HT-29 (cell line): ENCODE results near the gene ETFA. TPM values are rescaled to one million over a fixed set of nuclear protein-coding genes. Genes with fewer than 3 reads are reported as not detected.
A peak's percentile ranks its signal among the peaks of the same experiment; 100 is the strongest.

Experiments used
- DNase-seq: peaks from one replicate; pipeline ENCODE4 v3.0.0-alpha.2; 2015; ENCODE audit warnings: low spot score
- total RNA-seq: library from RNA; depleted of rRNA; stranded (reverse); fragments of >200 nt; shearing (Covaris generic); gene quantifications from 2 replicates; pipeline ENCODE4 v1.2.3, GENCODE V29; 2014

ETFA gene
- total RNA-seq, 1 experiment from 2014 or later, result 157 TPM

DNA sequence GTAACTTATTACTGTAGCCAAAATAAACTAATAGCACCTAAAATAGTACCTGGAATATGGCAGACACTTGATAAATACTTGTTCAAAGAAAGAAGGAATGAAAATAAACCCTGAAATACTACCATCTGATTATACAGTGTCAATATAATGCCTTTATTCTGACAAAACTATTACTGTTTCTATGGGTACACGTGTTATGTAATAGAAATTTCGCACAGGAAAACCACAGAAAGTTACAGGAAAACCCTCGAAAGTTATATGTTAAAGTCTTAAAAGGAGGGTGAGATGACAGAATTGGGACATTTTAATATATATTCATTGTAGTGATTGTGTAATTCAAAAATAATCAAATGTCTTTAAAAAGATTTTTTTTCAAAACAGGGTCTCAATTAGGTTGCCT is 28.8 kb downstream of the ETFA start:
- no peak for DNase-seq

DNA sequence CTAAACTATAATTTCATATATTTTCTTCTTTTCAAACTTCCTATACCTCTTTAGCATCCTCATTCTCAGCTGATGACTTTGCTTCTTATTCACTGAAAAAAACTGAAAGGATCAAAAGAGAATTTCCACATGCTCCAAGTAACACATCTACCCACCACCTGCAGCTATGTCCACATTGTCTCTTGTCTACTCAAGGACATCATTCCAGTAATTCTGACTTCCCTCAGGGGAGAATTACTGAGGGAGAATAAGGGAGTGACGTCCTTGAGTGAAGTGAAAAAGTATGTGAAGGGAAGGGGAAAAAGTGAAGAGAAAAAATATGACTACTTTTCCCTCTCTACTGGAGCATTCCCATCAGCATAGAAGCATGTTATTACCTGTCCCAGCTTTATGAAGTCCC is 32.6 kb downstream of the ETFA start:
- DNase-seq, result no peak

DNA sequence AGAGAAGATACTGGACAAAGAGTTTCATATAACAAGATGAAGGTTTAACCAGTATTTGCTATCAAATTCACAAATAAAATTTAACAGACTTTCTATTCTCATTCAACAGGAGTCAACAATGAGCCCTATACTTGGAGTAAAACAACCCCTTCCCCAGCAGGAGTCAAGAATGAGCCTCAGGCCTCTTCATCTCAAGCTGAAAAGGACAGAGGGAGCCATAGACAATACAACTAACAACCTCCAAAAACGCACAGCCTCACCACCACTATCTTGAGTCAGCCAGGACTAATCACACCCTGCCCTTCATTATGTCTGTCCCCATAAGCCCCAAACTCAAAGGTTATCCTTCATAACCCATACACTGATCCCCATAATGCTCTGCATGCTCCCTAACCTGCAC is 36.4 kb downstream of the ETFA start:
- no peak for DNase-seq

DNA sequence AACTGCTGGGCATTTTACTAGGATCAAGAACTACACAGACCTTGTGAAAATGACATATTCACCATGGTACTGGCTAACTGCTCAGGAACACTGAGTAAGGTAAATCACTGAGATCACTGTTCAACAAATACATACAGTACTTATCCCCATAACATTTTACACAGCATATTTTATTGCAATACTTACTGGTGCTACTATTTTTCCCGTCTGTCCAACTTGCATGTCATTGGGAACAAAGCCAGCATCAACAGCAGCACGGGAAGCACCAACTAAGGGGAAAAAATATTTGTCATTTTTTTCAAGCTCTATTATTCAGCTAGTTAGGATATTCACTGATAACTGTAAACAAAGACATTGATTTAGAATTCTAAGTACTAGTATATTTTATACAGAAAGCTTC is 37.0 kb downstream of the ETFA start:
- DNase-seq, result no peak

DNA sequence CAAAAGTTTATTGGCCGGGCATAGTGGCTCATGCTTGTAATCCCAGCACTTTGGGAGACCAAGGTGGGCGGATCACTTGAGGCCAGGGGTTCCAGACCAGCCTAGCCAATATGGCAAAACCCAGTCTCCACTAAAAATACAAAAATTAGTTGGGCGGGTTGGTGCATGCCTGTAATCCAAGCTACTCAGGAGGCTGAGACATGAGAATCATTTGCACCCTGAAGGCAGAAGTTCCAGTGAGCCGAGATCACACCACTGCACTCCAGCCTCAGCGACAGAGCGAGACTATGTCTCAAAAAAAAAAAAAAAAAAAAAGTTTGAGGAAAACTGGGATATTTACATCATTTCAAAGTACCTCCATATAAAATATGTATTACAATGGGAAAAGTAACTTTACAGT is 40.4 kb downstream of the ETFA start:
- DNase-seq, result no peak

DNA sequence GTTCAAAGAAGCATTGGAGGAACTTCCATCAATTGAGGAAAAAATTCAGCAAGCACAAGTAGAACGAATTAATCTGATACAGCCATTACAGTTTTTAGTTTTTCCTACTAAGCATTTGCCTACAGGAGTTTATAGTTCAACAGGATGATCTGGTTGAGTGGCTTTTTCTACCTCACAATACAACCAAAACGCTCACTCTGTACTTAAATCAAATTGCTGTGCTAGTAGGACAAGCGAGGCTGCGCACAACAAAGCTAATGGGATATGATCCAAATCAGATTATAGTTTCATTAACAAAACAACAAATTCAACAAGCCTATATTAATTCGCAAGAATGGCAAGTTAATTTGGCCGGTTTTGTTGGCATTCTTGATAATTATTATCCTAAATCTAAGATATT is 44.2 kb downstream of the ETFA start:
- DNase-seq, result no peak

DNA sequence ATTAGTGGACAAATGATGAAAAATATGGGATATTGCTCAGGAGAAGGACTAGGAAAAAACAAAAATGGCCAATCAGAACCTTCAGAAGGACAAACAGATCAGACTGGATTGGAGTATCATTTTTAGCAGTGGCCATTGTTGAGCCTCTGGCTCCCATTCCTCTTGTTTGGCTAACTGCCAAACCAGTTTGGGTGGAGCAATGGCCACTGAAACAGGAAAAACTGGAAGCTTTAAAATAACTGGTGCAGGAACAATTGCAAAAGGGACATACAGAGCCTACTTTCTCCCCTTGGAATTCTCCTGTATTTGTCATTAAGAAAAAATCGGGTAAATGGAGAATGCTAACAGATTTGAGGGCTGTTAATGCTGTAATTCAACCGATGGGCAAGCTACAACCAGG is 45.5 kb downstream of the ETFA start:
- peak; percentile 85 for DNase-seq

DNA sequence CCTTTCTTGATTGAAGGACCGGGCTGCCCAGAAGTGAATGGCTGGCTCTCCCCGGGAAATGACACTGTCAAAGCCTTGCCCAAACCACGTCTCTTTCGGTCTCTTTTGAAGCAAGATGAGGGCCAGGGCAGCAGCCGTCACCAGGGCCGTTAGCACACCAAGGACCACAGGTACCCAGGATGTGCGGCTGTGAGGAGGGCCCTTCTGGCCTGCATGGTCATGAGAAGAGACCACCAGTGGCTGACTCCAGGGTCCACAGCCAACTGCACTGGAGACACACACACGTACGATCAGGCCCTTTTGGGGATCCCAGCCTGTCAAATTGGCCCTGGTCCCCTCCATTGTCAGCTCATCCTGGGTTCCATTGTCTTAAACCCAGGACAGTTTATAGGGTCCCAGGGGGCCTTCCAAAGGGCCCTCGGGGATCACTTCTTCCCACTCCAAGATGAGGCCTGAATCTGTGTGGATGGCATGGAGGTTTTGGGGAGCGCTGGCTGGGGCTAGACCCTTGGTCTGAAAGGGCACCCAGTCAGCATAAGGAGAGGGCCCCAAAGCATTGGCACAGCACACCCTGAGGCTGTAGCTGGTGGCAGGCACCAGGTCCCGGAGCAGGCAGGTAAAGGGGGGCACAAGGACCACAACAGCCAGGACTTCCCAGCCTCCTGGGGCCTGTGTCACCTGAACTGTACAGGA is 50.9 kb downstream of the ETFA start:
- no peak for DNase-seq

DNA sequence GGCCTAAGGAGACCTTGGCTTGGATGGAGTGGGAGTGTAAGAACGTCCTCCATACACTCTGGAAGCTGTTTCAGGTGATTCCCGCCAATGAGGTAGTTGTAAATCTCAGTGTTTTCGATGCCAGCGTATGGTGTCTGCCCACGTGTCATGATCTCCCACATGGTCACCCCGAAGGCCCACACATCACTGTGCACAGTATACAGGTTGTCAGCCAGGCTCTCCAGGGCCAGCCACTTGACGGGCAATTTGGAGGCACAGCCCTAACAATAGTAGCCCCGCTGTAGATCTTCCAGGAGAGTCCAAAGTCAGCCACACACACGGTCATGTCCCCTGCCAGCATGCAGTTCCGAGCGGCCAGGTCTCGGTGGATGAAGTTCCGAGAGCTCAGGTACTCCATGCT is 51.9 kb downstream of the ETFA start:
- DNase-seq, result no peak

DNA sequence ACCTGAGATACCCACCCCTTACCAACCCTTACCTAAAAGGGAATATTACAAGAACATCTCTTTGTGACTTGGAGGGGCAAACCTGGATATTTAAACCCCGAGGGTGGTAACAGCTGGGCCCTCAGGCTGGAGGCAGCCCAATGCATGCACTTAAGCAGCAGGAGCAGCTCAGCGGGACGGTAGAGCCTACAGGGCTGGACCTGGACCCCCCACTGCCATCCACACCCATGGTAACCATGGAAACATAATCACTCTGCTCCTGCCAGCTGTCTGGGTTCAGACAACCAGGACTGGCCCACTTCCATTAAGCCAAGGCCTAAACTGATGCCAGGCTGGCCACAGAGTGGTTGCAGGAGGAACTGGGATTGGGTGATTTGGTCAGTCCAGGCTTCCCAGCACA is 52.8 kb downstream of the ETFA start:
- DNase-seq, result no peak

DNA sequence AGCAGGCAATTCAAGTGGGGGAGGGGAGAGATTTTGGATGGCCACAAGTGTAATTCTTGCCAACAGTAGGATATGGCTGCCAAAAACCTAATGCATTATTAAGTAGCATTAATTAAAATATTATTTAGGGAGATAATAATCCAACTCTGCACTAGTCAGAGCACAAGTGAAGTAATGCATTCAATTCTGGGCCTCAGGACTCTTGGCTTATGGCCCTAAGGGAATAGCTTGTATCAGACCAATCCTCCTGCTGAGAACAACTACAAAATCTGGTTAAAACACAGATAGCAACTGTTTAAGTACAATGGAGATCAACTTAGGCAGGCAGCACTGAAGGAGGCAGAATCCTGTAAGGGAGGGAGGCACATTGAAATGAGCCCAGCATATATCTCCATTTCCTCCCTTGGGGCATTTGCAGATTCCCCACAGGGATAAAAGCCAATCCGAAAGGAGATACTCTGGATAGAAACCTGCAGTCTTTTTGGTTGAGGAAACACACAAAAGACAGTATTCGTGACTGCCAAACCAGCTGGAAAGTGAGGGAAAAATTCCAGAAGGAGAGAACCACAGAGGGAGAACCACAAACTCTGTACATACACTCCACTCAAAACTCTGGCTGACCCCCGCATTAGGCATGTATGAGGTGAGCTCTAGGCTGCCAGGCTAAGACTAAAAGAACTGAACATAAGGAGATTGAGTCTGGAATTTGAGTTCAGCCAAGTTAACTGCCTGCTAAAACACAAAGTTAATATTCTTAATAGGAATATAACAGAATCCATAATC is 57.4 kb downstream of the ETFA start:
- DNase-seq, result no peak

DNA sequence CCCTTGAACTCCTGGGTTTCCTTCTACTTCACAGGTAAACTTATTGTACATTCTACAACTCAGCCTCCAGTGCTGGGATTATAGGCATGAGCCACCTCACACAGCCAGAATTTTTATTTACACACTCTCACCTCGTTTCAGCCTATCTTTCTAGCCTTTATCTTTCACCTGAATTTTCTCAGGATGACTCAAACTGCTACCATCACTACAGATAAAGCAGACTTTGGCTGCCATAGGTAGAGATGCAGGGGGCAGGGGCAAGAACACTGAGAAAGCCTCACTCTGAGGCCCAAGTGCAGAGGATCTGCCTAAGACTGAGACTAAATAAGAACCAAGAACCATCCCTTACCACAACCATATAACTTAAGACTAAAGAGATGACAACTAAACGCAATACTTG is 59.0 kb downstream of the ETFA start:
- peak; percentile 9 for DNase-seq

DNA sequence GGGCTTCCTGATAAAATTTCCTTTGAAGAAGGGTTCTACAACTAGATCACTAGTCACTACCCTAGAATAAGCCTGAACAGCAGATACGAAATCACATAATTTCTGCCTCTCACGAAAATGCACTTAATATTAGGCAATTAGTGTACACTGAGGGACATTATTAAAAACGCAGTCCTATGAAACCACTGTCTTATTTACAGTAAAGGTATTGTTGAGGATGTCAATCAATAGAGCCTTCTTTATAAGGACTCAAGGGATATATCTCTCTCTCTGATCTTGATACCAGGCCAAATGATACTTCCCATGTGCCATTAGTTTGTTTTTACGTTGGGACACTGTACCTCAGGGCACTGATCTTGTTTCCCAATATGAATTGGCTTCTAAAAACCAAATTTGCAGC is 59.6 kb downstream of the ETFA start:
- no peak for DNase-seq

DNA sequence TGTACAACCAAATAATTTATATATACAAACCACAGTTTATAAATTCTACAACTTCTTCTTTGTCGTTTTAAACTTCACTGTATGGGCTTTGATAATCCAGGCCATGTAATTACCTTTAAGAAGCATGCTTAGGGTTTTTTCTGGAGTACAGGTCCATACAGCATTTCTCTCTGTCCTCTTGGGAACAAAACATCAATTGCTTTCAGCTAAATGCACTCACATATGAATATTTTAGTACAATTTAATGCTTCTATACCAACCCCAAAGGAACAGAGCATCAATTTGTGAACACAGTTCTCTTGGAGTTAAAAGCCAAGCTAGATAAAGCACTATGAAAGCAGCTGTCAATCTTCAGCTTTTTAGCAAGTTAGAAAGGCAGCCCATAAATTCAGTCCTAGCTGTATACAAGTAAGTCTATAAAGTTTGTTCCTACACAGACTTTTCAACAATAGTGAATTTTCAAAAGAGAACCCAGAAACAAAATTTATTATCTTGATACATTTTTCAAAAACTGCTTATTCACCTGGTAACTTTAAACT is 66.1 kb downstream of the ETFA start:
- no peak for DNase-seq

DNA sequence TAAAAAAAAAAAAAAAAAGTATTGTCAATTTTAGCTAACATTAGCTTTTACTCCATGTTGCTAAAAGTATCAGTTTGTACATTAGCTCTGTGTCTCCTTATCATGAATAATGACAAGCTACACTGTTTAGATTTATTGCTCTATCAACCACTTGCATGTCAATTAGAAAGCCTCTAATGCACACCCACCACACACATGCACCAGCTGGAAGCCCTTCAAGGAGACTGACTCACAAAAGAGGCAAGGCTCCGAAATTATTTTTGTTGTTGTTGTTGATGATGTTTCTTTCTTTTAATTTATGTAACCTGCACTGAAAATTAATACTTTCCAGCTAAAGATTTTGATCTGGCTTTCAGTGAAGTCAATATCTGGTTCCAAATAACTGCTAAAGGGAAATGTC is 71.5 kb downstream of the ETFA start:
- DNase-seq, result no peak

DNA sequence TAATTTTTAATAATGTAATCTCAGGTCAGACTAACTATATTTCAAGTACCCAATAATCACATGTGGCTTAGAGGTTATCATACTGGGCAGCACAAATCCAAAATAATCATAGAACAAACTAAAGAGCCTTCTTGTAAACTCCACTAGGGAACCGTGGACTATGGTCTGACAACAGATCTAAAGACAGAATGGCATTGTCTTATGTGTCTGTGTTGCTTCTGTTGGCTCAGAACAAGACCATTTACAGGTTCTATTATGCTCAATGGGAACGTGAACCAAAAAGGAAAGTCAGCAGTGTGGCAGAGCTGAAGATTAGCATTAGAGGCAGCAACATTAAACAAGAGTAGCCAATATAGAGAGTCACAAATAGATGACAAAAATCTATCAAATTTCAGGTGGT is 74.9 kb downstream of the ETFA start:
- no peak for DNase-seq

DNA sequence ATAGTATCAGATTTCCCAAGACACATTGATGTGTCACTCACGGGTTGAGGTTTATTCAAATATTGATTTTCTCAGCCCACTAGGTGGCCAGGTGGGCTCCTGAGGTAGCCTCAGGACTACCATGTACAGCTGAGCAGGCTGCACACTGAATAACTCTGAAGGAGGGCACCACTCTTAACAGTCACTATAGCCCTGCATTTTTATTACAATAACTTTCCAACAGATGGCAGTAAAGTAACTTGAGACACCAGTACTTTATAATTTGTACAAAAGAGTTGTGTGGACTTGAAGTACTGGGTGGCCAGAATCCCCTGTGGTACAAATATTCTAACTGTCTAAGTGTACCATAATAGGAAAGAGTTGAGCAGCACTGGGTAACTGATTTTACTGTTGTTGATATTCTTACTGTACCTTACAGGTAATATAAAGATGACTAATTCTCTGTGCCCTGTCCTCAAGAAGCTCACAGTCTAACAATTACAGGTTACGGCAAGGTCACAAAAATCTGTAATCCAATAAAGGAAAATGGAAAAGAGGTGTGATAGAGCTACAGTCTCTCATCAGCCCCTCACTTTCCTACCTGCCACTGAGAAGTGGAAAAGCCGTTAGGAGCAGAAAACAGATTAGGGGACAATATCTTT is 76.0 kb downstream of the ETFA start:
- peak; percentile 80 for DNase-seq

DNA sequence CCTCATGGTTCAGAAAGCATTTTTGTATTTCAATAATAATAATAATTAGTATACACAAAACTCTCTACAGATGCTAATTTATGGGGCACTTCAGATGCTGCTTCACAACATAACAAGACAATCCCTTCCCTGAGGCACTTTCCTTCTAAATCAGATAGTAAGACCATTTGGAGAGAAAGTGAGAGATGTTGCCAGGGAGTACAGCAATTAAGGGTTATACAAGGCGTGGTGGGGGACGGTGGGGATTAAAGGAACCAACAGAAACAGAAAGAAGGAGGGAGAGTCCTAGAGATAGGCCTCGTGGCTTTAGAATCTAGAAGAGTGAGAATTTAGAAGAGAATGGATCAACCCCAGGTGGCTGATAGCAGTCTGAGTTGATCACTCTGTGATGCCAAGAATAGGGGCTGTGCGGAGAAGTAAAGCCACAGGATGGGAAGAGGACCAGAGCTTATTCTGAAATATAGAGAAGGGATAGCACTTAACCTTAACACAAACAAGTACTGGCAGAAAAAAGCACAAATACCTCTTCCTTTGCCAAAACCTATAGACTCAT is 76.9 kb downstream of the ETFA start:
- no peak for DNase-seq

DNA sequence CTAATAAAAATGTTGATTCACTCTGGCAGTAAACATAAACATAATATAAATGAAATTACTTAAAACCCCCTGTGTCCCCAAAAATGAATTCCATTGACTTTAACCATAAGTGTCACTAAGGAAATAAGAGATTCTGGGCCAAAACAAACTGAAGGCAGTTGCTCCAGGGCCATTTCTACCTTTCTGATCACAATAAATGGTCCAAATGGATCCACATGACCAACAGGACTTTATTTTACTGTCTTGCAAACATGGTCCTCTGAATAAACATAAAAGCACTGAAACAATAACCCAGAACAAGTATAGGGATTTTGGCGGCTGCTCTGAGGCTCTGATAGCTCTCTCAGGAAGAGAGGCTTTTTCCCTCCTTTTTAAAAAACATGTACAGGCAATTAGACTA is 77.3 kb downstream of the ETFA start:
- no peak for DNase-seq

DNA sequence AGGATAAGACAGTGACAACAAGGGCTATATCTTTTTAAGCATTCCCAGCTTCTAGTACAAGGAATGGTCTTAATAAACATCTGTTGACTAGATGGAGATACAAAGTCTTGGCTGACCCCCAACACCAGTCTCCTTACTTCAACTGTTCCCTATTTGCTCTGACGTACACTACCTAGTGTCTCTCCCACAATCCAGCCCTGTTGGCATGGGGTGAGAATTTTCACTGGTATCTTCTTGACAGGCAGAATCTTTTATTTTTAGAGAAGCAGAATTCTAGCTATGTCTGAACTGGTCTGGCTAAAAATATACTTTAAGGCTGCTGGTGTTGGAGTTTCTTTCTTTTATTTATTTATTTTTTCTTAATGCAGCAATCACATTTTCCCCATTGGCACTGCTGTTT is 82.0 kb downstream of the ETFA start:
- DNase-seq, result no peak

DNA sequence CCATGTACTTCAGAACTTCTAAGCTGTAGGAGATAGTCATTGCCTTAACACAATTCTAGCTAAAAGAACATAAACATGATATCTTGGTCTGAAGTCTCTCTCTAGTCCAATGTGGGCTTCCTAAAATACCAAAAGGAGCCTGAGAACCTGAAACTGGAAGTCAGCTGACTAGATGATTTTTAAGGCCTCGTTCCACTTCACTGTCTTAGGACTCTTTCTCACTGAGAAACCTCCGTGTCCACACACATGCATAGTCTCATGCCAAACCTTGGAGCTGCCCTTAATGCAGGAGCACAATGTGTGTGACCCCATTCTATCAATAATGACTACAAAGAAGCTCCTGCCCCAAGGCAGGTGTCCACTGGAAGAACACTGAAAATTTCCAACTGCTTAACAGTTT is 87.7 kb downstream of the ETFA start:
- no peak for DNase-seq

DNA sequence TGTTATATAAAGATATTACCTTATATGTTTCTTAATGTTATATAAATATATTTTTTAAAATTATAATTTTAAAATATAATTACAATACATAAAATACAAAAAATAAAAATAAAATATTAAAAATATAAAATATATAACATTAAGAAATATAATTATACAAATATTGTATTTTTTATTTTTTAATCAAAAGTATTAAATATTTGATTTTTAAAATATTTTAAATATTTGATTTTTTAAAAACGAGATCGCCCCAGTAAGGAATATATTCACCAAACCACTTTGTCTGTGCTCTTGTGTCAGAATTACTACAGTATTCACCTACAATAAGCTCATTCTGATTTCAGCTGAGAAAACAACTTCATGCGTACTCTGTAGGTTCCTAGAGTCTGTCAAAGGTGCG is 89.1 kb downstream of the ETFA start:
- no peak for DNase-seq
